Activated CD8-positive, alpha-beta T cell treated with anti-CD3 and anti-CD28 coated beads, Interleukin-2, amount 10 ng/mL, durations not matched to agents 7 days and 5 days (primary cell): ENCODE measurements around the gene UTP18. TPM values are rescaled to one million over a fixed set of nuclear protein-coding genes. Genes with fewer than 3 reads are reported as not detected.

Experiments
- ATAC-seq: fragments of 150-1000 bp; cut with Tn5 transposase; one replicate; pipeline ENCODE4 v1.10.0; 2021; ENCODE audit warnings: moderate library complexity
- CTCF ChIA-PET: fragments of 350-600 bp; sonication (Branson Sonifier 250); formaldehyde crosslinking; loops from one replicate; lab custom pipeline; 2021; ENCODE audit warnings: antibody characterized with exemption; lab: Charles Lee
- POLR2A ChIA-PET: fragments of 350-600 bp; sonication (Branson Sonifier 250); formaldehyde crosslinking; loops from one replicate; lab custom pipeline; 2021; ENCODE audit warnings: antibody characterized with exemption; lab: Charles Lee
- DNase-seq: peaks from one replicate; pipeline ENCODE4 v3.0.0-alpha.2; 2020
- H3K27ac Mint-ChIP-seq: one replicate; pipeline ENCODE4 v1.8.0; 2021; ENCODE audit warnings: mild to moderate bottlenecking, mixed read lengths
- H3K27me3 Mint-ChIP-seq: one replicate; pipeline ENCODE4 v1.8.0; 2021; ENCODE audit warnings: low read depth, mixed read lengths
- H3K36me3 Mint-ChIP-seq: one replicate; pipeline ENCODE4 v1.8.0; 2021; ENCODE audit warnings: low read depth, mixed read lengths
- H3K4me1 Mint-ChIP-seq: one replicate; pipeline ENCODE4 v1.8.0; 2021; ENCODE audit warnings: low read depth, mixed read lengths
- H3K4me3 Mint-ChIP-seq: one replicate; pipeline ENCODE4 v1.8.0; 2021; ENCODE audit warnings: mild to moderate bottlenecking, mixed read lengths
- H3K9me3 Mint-ChIP-seq: one replicate; pipeline ENCODE4 v1.8.0; 2022; ENCODE audit warnings: mixed read lengths; ENCODE audit not compliant: insufficient read depth
- total RNA-seq, 2 experiments: library from RNA; stranded (reverse); gene quantifications; one replicate each; pipeline ENCODE4 v1.2.3, GENCODE V29; 2021

Gene UTP18
- total RNA-seq, 2 experiments from 2014 or later = 47.4 to 52.1 TPM

DNA sequence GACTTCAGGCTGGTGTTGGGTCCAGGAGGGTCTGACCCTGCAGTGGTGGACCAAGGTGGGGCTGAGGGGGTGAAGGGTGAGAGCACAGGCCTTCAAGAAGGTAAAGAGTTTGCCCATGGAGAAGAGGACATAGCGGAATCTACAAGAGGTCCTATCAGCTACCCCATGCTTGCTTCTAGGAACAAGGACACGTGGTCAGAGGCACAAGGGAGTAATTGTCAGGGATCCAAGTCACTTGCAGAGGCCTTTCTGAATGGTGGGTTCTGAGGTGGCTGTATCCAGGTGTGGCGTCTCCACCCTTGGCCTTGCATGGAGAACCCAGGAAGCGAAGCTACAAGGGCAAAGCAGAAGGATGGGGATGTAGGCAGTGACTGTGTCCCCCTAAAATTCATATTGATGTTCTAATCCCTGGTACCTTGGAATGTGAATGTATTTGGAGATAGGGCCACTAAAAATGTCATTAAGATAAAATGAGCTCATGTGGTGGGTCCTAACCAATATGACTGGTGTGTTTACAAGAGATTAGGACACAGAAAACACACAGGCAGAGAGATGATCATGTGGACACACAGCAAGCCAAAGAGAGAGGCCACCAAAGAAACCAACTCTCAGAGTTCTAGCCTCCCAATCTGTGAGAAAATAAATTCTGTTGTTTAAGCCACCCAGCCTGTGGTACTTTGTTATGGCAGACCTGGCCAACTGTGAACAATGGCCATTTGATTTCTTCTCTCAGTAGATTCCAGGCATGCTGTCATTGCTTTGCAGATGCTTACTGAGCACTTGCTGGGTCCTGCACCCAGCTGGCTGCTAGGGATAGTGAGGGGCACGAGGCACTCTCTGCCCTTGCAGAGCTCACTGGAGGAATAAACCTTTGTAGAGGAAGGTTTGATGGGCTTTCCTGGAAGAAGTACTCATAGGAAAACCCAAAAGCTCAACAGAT is 75.8 kb downstream of the UTP18 start:
- peaks cover 9% of the 10 kb centered on the region for H3K27me3 Mint-ChIP-seq

DNA sequence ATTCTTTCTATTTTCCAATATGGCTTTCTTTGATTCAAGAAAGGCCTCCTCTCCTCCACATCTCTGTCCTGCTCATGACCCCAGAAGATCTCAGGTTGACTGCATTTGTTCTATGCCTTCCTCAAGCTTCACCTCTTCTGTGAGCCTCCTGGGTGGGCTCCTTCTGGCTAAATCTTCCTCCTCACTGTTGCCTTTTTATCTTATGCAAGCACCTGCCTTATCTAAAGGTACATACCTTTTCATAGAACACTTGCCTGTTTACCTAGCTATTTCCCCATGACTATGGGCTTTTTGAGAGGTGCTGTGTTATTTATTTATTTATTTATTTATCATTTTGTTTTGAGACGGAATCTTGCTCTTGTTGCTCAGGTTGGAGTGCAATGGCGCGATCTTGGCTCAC is 81.1 kb downstream of the UTP18 start:
- no peak overlapping the region for H3K4me3 Mint-ChIP-seq
- no peak overlapping the region for H3K27ac Mint-ChIP-seq
- ChIA-PET POLR2A (no interaction called here), CTCF (no interaction called here)
- H3K4me1 Mint-ChIP-seq = no peaks in the 10 kb centered on the region
- peaks cover 13% of the 10 kb centered on the region for H3K27me3 Mint-ChIP-seq
- H3K36me3 Mint-ChIP-seq = no peaks in the 10 kb centered on the region
- ATAC-seq = no peak
- DNase-seq = no peak
- no peaks in the 10 kb centered on the region for H3K9me3 Mint-ChIP-seq

More for the DNA sequence above, 75.8 kb downstream of the UTP18 start:
- H3K27ac Mint-ChIP-seq = no peak overlapping the region
- CTCF ChIA-PET = interaction anchor here (1.0 to 1.2 kb wide), 2 partner anchors 13 to 36 kb away, joined by 4 read pairs; no protein-coding TSS in a partner anchor
- DNase-seq (no peak), ATAC-seq (no peak)
- POLR2A ChIA-PET = no interaction called here
- no peak overlapping the region for H3K4me3 Mint-ChIP-seq
- no peaks in the 10 kb centered on the region for H3K4me1 Mint-ChIP-seq
- H3K36me3 Mint-ChIP-seq = no peaks in the 10 kb centered on the region
- no peaks in the 10 kb centered on the region for H3K9me3 Mint-ChIP-seq

DNA sequence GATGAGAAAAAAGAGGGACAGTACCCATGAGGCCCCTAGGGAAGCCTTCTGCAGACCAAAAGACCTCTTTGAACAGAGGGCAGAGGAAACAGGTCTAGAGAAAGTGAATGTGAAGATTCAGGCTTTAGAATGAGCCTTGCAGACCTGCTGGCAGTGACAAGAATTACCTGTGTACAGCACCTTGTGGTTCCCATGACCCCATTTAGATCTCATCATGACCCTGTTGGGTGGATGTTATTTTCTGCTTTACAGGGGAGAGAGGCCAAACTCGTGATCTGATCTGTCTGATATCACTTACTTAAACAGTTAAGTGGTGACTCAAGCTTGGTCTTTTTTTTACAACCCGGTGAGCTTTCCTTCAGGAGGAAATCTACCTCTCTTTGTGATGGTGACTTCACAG is 81.9 kb downstream of the UTP18 start:
- Mint-ChIP-seq H3K9me3 (no peaks in the 10 kb centered on the region), H3K4me3 (no peak overlapping the region), H3K36me3 (no peaks in the 10 kb centered on the region), H3K27me3 (peaks cover 13% of the 10 kb centered on the region), H3K27ac (no peak overlapping the region), H3K4me1 (no peaks in the 10 kb centered on the region)
- no peak for ATAC-seq
- POLR2A ChIA-PET = no interaction called here
- DNase-seq = no peak
- CTCF ChIA-PET = no interaction called here

DNA sequence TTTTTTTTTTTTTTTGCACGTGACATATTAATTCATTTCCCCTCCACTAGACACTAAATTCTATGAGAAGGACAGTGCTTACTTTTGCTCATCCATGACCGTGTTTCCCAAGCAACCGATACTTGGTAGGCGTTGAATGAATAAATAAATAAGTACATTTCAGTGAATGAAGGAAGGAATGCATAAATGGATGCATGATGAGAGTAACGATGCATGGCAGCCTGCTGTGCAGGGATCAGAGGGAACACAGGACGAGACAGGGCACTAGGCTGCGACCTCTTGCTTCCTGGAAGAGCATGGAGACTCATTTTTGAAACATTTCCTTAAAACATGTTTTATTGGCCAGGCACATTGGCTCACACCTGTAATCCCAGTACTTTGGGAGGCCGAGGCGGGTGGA is 84.2 kb downstream of the UTP18 start:
- ChIA-PET CTCF (no interaction called here), POLR2A (no interaction called here)
- H3K27ac Mint-ChIP-seq = no peak overlapping the region
- H3K4me3 Mint-ChIP-seq = no peak overlapping the region
- no peaks in the 10 kb centered on the region for H3K9me3 Mint-ChIP-seq
- H3K27me3 Mint-ChIP-seq = peaks cover 13% of the 10 kb centered on the region
- no peaks in the 10 kb centered on the region for H3K36me3 Mint-ChIP-seq
- DNase-seq = no peak
- no peak for ATAC-seq
- H3K4me1 Mint-ChIP-seq = no peaks in the 10 kb centered on the region

DNA sequence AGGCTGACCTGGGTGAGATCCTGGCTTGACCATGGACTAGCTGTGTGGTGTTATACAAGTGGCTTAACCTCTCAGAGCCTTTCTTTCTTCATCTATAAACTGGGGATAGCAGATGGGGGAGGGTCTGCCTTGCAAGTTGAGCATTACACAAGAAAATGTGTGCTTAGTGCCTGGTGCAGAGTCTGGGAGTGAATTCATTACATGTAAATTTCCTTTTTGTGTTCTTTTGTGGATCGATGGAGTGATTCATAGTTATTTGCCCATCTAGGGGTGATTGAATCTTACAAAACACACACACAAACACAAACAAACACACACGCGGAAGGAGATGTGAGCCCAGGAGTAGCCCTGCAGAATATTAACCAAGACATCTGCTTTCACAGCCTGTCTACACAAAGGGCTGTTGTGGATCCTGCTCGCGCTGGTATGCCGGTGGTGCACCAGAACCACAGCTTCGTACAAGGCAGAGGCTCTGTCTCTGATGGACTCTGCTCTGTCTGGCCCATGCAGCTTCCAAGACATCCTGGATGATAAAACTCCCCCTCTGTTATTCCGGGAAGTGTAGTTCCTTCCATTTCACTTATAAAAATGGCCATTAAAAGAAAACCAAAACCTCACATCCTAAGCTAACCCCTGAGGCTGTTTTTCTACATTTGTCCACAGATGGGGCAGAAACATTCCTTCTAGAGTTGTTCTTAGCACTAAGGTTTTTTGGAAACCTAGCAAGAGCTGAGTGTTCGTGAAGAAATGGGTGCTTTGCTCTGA is 86.1 kb downstream of the UTP18 start:
- H3K4me1 Mint-ChIP-seq = no peaks in the 10 kb centered on the region
- no peak for ATAC-seq
- POLR2A ChIA-PET = no interaction called here
- no peaks in the 10 kb centered on the region for H3K36me3 Mint-ChIP-seq
- DNase-seq = no peak
- H3K27ac Mint-ChIP-seq = no peak overlapping the region
- peaks cover 13% of the 10 kb centered on the region for H3K27me3 Mint-ChIP-seq
- CTCF ChIA-PET = interaction anchor here (0.8 kb wide), 1 partner anchor 23 kb away, joined by 3 read pairs; no protein-coding TSS in a partner anchor
- no peak overlapping the region for H3K4me3 Mint-ChIP-seq
- H3K9me3 Mint-ChIP-seq = no peaks in the 10 kb centered on the region

Other genes with a start within 250 kb of the UTP18 start
- 10 to 100 TPM; 39.2 to 42.1 TPM for gene SPAG9, start 139.7 kb upstream of the UTP18 start, total RNA-seq
- gene NME1, start 107.0 kb upstream of the UTP18 start, total RNA-seq = 100 to 1,000 TPM; 148 to 150 TPM
- 100 to 1,000 TPM; 502 to 542 TPM for gene NME2, start 94.1 kb upstream of the UTP18 start, total RNA-seq
- 10 to 100 TPM; 10.4 to 11.4 TPM for gene MBTD1, start 497 bp upstream of the UTP18 start, total RNA-seq